RWPE1 (cell line): ENCODE results near the gene NHLH1.

Source experiments
- CTCF ChIA-PET: fragments of 350-600 bp; sonication (Branson Sonifier 250); formaldehyde crosslinking; extraction: SDS; loops from one replicate; lab custom pipeline; 2021; lab: Yijun Ruan, JAX
- POLR2A ChIA-PET: fragments of 400-600 bp; formaldehyde crosslinking; extraction: SDS; loops from one replicate; lab custom pipeline; 2020; ENCODE audit warnings: antibody characterized with exemption; ENCODE audit not compliant: low non-redundant PET; lab: Yijun Ruan, JAX
- DNase-seq: peaks from one replicate; pipeline ENCODE4 v3.0.0; 2012; ENCODE audit warnings: low spot score
- H3K27ac ChIP-seq: fragments of 450-650 bp; 2 replicates; pipeline ENCODE4 v1.5.1; 2017
- TF ChIP-seq, protein P1 (sequence below): fragments of 450-650 bp; conservative IDR thresholded peaks from 2 replicates; pipeline ENCODE4 v1.5.1; 2017; ENCODE audit warnings: low read depth, mild to moderate bottlenecking

NHLH1 gene

DNA sequence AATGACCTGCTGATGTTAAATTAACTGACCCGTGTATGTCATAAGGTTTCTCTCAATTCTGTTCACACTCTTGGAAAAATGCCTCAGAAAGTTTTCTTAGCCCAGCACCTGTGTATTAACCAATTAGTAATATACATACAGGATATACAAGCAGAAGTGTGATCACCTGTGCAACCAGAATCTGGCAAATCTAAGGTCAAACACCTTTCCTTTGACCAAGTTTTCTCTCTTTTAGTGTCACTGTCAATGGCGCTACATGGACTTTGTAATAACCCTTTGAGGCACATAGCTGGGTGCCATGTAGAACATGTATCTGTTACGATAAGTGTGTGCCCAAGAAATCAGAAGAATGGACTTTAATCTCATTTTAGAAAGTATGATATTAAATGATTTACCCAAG, 22.6 kb upstream of the NHLH1 start:
- no peak for DNase-seq
- no peak overlapping the region for H3K27ac ChIP-seq
- TF ChIP-seq, protein P1, sequence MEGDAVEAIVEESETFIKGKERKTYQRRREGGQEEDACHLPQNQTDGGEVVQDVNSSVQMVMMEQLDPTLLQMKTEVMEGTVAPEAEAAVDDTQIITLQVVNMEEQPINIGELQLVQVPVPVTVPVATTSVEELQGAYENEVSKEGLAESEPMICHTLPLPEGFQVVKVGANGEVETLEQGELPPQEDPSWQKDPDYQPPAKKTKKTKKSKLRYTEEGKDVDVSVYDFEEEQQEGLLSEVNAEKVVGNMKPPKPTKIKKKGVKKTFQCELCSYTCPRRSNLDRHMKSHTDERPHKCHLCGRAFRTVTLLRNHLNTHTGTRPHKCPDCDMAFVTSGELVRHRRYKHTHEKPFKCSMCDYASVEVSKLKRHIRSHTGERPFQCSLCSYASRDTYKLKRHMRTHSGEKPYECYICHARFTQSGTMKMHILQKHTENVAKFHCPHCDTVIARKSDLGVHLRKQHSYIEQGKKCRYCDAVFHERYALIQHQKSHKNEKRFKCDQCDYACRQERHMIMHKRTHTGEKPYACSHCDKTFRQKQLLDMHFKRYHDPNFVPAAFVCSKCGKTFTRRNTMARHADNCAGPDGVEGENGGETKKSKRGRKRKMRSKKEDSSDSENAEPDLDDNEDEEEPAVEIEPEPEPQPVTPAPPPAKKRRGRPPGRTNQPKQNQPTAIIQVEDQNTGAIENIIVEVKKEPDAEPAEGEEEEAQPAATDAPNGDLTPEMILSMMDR: no peak
- POLR2A ChIA-PET: interaction anchor here (0.7 kb wide), 1 partner anchor 106 kb away, joined by 11 read pairs; no protein-coding TSS in a partner anchor
- CTCF ChIA-PET: interaction anchor here (0.8 kb wide), 1 partner anchor 72 kb away, joined by 3 read pairs; no protein-coding TSS in a partner anchor

DNA sequence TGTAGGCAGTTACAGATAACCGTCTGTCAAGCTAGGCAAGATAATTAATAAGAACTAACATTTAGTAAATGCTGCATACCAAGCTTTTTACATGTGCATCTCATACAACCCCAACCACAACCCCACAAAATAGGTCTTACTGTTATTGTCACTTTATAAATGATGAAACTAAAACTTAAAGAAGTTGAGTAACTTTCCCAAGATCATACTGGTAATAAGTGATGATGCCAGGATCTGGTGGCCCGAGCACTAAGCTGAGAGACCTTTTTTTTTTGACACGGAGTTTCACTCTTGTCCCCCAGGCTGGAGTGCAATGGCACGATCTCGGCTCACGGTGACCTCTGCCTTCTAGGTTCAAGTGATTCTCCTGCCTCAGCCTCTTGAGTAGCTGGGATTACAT, 21.9 kb upstream of the NHLH1 start:
- no peak for DNase-seq
- ChIA-PET CTCF (interaction anchor here (0.8 to 1.1 kb wide), 2 partner anchors 26 to 71 kb away, joined by 3 read pairs; no protein-coding TSS in a partner anchor), POLR2A (no interaction called here)
- no peak overlapping the region for H3K27ac ChIP-seq
- TF ChIP-seq, protein P1: no peak

DNA sequence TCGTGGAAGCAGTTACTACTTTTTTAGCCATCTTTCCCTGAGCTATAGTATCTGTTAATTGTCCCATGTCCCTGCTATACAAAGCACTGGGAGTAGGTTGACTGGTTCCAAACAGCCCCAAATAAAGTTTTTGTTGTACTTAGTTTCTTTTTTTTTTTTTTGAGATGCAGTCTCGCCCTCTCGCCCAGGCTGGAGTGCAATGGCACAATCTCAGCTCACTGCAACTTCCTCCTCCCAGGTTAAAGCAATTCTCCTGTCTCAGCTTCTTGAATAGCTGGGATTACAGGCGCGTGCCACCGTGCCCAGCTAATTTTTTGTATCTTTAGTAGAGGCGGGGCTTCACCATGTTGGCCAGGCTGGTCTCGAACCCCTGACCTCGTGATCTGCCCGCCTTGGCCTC, 20.4 kb upstream of the NHLH1 start:
- TF ChIP-seq, protein P1: no peak
- H3K27ac ChIP-seq: no peak overlapping the region
- no peak for DNase-seq
- ChIA-PET POLR2A (interaction anchor here (0.6 kb wide), 1 partner anchor 55 kb away, joined by 5 read pairs; no protein-coding TSS in a partner anchor), CTCF (interaction anchor here (0.5 to 1.1 kb wide), 4 partner anchors 26 to 154 kb away, joined by 3 to 5 read pairs (median 3); no protein-coding TSS in a partner anchor)

DNA sequence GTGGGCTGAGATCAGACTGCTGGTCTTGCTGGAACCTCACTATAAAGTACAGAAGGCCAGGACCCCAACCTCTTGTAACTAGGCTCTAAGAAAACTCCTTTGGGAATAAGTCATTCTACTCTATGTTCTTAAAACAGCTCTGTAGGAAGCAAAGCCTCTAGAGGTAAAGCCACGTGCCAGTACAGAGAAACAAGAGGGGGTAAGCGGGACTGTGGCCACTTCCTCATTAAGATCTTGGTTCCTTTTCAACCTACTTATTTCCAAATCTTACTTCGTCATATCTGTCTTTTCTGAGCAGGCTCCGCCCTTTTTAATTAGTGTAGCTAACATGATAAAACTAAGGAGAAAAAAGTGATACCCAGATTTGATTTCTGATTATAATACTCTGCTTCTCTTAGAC, 19.9 kb upstream of the NHLH1 start:
- DNase-seq: no peak
- ChIA-PET CTCF (interaction anchor here (0.6 to 1.1 kb wide), 4 partner anchors 26 to 301 kb away, joined by 3 to 5 read pairs (median 3); no protein-coding TSS in a partner anchor), POLR2A (interaction anchor here (0.6 kb wide), 1 partner anchor 55 kb away, joined by 5 read pairs; no protein-coding TSS in a partner anchor)
- H3K27ac ChIP-seq: no peak overlapping the region
- TF ChIP-seq, protein P1: no peak

DNA sequence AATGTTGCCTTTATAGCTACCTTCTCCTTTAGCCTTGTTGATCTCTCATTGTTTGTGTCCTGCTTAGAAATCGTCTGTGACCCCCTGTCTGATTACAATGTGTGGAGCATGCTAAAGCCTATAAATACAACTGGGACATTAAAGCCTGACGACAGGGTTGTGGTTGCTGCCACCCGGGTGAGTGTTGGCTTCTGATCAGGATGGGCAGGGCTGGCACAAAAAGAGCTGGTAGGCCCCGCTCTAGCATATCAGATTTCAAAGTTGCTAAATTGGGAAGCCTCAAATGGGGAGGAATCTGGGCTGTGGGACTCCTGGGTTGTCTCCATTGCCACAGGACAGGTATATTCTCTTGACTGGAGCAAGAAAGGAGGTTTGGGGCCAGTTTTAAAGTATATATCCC, 15.2 kb upstream of the NHLH1 start:
- TF ChIP-seq, protein P1: no peak
- H3K27ac ChIP-seq: no peak overlapping the region
- ChIA-PET POLR2A (no interaction called here), CTCF (interaction anchor here (0.6 kb wide), 1 partner anchor 556 kb away, joined by 4 read pairs; no protein-coding TSS in a partner anchor)
- no peak for DNase-seq

DNA sequence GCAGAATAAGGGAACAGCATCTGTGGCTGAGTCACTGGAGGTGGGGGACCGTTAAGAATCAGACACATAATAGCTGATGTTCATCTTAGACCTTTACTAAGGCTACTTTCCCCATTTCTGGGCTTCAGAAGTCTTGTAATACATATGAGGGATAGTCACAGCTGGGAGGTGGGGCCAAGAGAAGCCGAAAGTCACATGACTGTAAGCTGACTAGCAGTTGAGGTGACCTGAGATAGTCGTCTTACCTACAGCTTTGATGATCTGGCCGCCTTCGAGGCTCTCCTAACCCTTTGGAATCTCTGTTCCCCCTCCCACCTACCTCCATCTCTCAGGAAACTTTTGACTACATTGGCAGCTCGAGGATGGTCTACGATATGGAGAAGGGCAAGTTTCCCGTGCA, 14.3 kb upstream of the NHLH1 start:
- no peak for DNase-seq
- POLR2A ChIA-PET: no interaction called here
- TF ChIP-seq, protein P1: no peak
- H3K27ac ChIP-seq: no peak overlapping the region
- CTCF ChIA-PET: interaction anchor here (1.7 kb wide), 1 partner anchor 64 kb away, joined by 5 read pairs; no protein-coding TSS in a partner anchor
